HG03460 (cell line): ENCODE data around the gene MEI4.
"Not testable (repeated sequence)": the region's sequence is repeated elsewhere in the genome, so short reads cannot be mapped to it uniquely, and the experiment has no call there.

Experiments
- ATAC-seq: cut with Tn5 transposase; IDR thresholded peaks from one replicate; pipeline ENCODE4 v1.9.1; 2021; ENCODE audit not compliant: unreplicated experiment

The MEI4 gene

GRCh38 chr6:77674211-77674610, 21.4 kb downstream of the MEI4 start:
- no peak for ATAC-seq

- ATAC-seq = no peak
Observed at GRCh38 chr6:77678048-77678447, 25.2 kb downstream of the MEI4 start.

- no peak for ATAC-seq
Observed at GRCh38 chr6:77683515-77683914, 30.7 kb downstream of the MEI4 start.

- no peak for ATAC-seq
Observed at GRCh38 chr6:77686931-77687330, 34.1 kb downstream of the MEI4 start.

GRCh38 chr6:77688649-77689048, 35.8 kb downstream of the MEI4 start:
- ATAC-seq = no peak

GRCh38 chr6:77700095-77700494, 47.3 kb downstream of the MEI4 start:
- not testable (repeated sequence) for ATAC-seq

- ATAC-seq = no peak
Observed at GRCh38 chr6:77707603-77708002, 54.8 kb downstream of the MEI4 start.

GRCh38 chr6:77715588-77715987, 62.7 kb downstream of the MEI4 start:
- no peak for ATAC-seq

- ATAC-seq = no peak
Observed at GRCh38 chr6:77716311-77716710, 63.5 kb downstream of the MEI4 start.

GRCh38 chr6:77736010-77736409, 83.2 kb downstream of the MEI4 start:
- not testable (repeated sequence) for ATAC-seq

- no peak for ATAC-seq
Observed at GRCh38 chr6:77740380-77740779, 87.5 kb downstream of the MEI4 start.

- not testable (repeated sequence) for ATAC-seq
Observed at GRCh38 chr6:77752156-77752555, 99.3 kb downstream of the MEI4 start.

GRCh38 chr6:77762386-77762785, 109.5 kb downstream of the MEI4 start:
- no peak for ATAC-seq

GRCh38 chr6:77763124-77763523, 110.3 kb downstream of the MEI4 start:
- no peak for ATAC-seq

- ATAC-seq = no peak
Observed at GRCh38 chr6:77764364-77764763, 111.5 kb downstream of the MEI4 start.

GRCh38 chr6:77773157-77773822, 120.5 kb downstream of the MEI4 start:
- ATAC-seq = no peak

GRCh38 chr6:77774457-77774856, 121.6 kb downstream of the MEI4 start:
- ATAC-seq = no peak

GRCh38 chr6:77776441-77776840, 123.6 kb downstream of the MEI4 start:
- no peak for ATAC-seq

- ATAC-seq = no peak
Observed at GRCh38 chr6:77778527-77778926, 125.7 kb downstream of the MEI4 start.

GRCh38 chr6:77786935-77787629, 134.2 kb downstream of the MEI4 start:
- ATAC-seq = no peak

- ATAC-seq = no peak
Observed at GRCh38 chr6:77796824-77797809, 144.3 kb downstream of the MEI4 start.

- no peak for ATAC-seq
Observed at GRCh38 chr6:77812304-77812703, 159.5 kb downstream of the MEI4 start.
